HG03469 (cell line): ENCODE measurements around the gene VSIG2.
A peak's percentile ranks its signal among the peaks of the same experiment; 100 is the strongest.

Source experiments
- ATAC-seq: cut with Tn5 transposase; IDR thresholded peaks from one replicate; pipeline ENCODE4 v1.9.1; 2021; ENCODE audit warnings: mild to moderate bottlenecking, moderate library complexity, moderate number of reproducible peaks; ENCODE audit not compliant: unreplicated experiment

The VSIG2 gene

GRCh38 chr11:124763156-124763947 lies 11.3 kb upstream of the VSIG2 start:
- ATAC-seq, result no peak

GRCh38 chr11:124762624-124763155 lies 10.6 kb upstream of the VSIG2 start:
- no peak for ATAC-seq

- peak; percentile 28 for ATAC-seq
Measured at GRCh38 chr11:124762105-124762623, 10.1 kb upstream of the VSIG2 start, which contains the start of gene ESAM. Gene ESAM, minus strand, starts transcription at chr11:124762290. Its CDS starts 136 bp downstream, at chr11:124762154.

- no peak for ATAC-seq
Measured at GRCh38 chr11:124761301-124762104, 9.4 kb upstream of the VSIG2 start.

- no peak for ATAC-seq
Measured at GRCh38 chr11:124760806-124761205, 8.8 kb upstream of the VSIG2 start.

- ATAC-seq, result no peak
Measured at GRCh38 chr11:124760205-124760652, 8.2 kb upstream of the VSIG2 start.

- no peak for ATAC-seq
Measured at GRCh38 chr11:124759266-124760204, 7.5 kb upstream of the VSIG2 start.

GRCh38 chr11:124758355-124759265 lies 6.6 kb upstream of the VSIG2 start:
- ATAC-seq, result peak; percentile 51

GRCh38 chr11:124757320-124757719 lies 5.3 kb upstream of the VSIG2 start:
- ATAC-seq, result no peak

- ATAC-seq, result no peak
Measured at GRCh38 chr11:124756753-124757227, 4.7 kb upstream of the VSIG2 start.

GRCh38 chr11:124756033-124756752 lies 4.1 kb upstream of the VSIG2 start:
- no peak for ATAC-seq

GRCh38 chr11:124754710-124755109 lies 2.7 kb upstream of the VSIG2 start:
- ATAC-seq, result no peak

GRCh38 chr11:124754309-124754708 lies 2.3 kb upstream of the VSIG2 start:
- ATAC-seq, result no peak

GRCh38 chr11:124753624-124754023 lies 1.6 kb upstream of the VSIG2 start:
- ATAC-seq, result no peak

- no peak for ATAC-seq
Measured at GRCh38 chr11:124753205-124753604, 1.1 kb upstream of the VSIG2 start.

GRCh38 chr11:124752471-124753102 lies 532 bp upstream of the VSIG2 start:
- ATAC-seq, result no peak

GRCh38 chr11:124751391-124751740 lies 689 bp downstream of the VSIG2 start:
- no peak for ATAC-seq

GRCh38 chr11:124749912-124750311 lies 2.1 kb downstream of the VSIG2 start:
- ATAC-seq, result no peak
